RWPE1 (cell line): Measurements from ENCODE around the gene ST6GALNAC3.

Source experiments
- CTCF ChIA-PET: fragments of 350-600 bp; sonication (Branson Sonifier 250); formaldehyde crosslinking; extraction: SDS; loops from one replicate; lab custom pipeline; 2021; lab: Yijun Ruan, JAX
- POLR2A ChIA-PET: fragments of 400-600 bp; formaldehyde crosslinking; extraction: SDS; loops from one replicate; lab custom pipeline; 2020; ENCODE audit warnings: antibody characterized with exemption; ENCODE audit not compliant: low non-redundant PET; lab: Yijun Ruan, JAX
- DNase-seq: peaks from one replicate; pipeline ENCODE4 v3.0.0; 2012; ENCODE audit warnings: low spot score
- H3K27ac ChIP-seq: fragments of 450-650 bp; 2 replicates; pipeline ENCODE4 v1.5.1; 2017
- CTCF ChIP-seq: fragments of 450-650 bp; conservative IDR thresholded peaks from 2 replicates; pipeline ENCODE4 v1.5.1; 2017; ENCODE audit warnings: low read depth, mild to moderate bottlenecking

The ST6GALNAC3 gene

GRCh38 chr1:76053021-76053420, 21.5 kb upstream of the ST6GALNAC3 start:
- no peak for DNase-seq
- H3K27ac ChIP-seq: no peak overlapping the region
- CTCF ChIA-PET: interaction anchor here (0.6 kb wide), 1 partner anchor 689 kb away, joined by 3 read pairs; no protein-coding TSS in a partner anchor
- TF ChIP-seq CTCF: no peak
- POLR2A ChIA-PET: no interaction called here

DNA sequence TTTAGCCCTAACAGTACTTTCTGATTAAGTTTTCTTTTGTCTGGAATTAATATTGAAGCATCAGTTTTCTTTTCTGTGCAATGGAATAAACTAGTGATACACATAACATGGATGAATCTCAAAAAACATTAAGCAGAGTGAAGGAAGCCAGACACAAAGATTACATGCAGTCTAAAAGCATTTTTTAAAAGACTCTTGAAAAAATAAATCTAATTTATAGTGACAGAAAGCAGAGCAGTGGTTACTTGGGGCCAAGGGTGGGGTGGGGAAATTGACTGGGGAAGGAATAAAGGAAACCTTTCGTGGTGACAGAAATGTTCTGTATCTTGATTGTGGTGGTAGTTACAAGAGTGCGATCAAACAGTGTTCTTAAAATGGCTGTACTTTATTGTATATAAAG, 20.2 kb upstream of the ST6GALNAC3 start:
- DNase-seq: no peak
- no peak for TF ChIP-seq CTCF
- ChIA-PET CTCF (no interaction called here), POLR2A (no interaction called here)
- H3K27ac ChIP-seq: no peak overlapping the region

GRCh38 chr1:76055987-76056386, 18.6 kb upstream of the ST6GALNAC3 start:
- ChIA-PET POLR2A (no interaction called here), CTCF (no interaction called here)
- H3K27ac ChIP-seq: no peak overlapping the region
- no peak for TF ChIP-seq CTCF
- no peak for DNase-seq

DNA sequence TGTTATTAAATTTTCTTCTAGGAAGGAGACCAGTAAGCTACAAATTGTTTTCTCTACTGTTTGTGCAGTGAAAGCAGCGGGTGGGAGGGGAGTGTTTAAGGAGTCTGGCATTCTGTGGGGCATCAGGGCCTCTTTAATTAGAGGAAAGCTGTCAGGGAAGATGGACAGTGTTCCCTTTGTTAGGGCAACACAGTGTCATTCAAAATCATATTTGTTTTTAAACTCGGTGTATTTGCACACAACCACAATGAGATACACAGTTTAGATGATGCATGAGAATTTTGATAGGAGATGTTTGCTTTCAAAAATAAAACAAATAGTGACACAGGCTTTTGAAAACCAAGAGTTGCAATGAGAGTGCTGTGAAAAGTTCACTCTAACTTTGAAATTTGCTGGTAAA, 15.1 kb upstream of the ST6GALNAC3 start:
- ChIA-PET CTCF (no interaction called here), POLR2A (no interaction called here)
- no peak for DNase-seq
- no peak for TF ChIP-seq CTCF
- no peak overlapping the region for H3K27ac ChIP-seq

- H3K27ac ChIP-seq: no peak overlapping the region
- ChIA-PET POLR2A (no interaction called here), CTCF (interaction anchor here (0.7 kb wide), 1 partner anchor 50 kb away, joined by 5 read pairs; no protein-coding TSS in a partner anchor)
- no peak for DNase-seq
- no peak for TF ChIP-seq CTCF
These were observed 9.3 kb upstream of the ST6GALNAC3 start for GRCh38 chr1:76065270-76065669.

DNA sequence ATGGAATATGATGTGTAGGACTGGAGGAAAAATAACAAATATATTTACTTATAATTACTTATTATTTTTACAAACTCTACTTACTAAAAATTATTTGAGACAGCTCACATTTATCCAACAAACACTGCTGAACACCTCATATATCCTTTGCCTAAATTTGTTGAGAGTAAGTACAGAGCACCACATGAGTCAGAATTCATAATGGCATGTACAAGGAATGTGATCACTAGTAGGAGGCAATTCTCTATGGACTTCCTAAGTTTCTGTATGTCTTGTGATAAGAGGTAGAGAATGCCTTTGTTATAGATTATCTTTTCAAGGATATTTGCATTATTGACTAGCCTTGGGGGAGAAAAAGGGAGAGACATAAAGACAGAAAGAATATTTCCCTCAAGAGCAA, 8.2 kb upstream of the ST6GALNAC3 start:
- no peak for TF ChIP-seq CTCF
- CTCF ChIA-PET: no interaction called here

GRCh38 chr1:76068542-76068941, 6.0 kb upstream of the ST6GALNAC3 start:
- no peak overlapping the region for H3K27ac ChIP-seq
- TF ChIP-seq CTCF: no peak
- CTCF ChIA-PET: no interaction called here
- no peak for DNase-seq
- POLR2A ChIA-PET: no interaction called here

More for the DNA sequence above, 8.2 kb upstream of the ST6GALNAC3 start:
- POLR2A ChIA-PET: no interaction called here
- H3K27ac ChIP-seq: no peak overlapping the region
- no peak for DNase-seq
